GM19351 (cell line): ENCODE data around the gene ATG4A.

Experiments used
- ATAC-seq: cut with Tn5 transposase; IDR thresholded peaks from one replicate; pipeline ENCODE4 v1.9.1; 2021; ENCODE audit warnings: mild to moderate bottlenecking, moderate library complexity; ENCODE audit not compliant: unreplicated experiment

Gene ATG4A

DNA sequence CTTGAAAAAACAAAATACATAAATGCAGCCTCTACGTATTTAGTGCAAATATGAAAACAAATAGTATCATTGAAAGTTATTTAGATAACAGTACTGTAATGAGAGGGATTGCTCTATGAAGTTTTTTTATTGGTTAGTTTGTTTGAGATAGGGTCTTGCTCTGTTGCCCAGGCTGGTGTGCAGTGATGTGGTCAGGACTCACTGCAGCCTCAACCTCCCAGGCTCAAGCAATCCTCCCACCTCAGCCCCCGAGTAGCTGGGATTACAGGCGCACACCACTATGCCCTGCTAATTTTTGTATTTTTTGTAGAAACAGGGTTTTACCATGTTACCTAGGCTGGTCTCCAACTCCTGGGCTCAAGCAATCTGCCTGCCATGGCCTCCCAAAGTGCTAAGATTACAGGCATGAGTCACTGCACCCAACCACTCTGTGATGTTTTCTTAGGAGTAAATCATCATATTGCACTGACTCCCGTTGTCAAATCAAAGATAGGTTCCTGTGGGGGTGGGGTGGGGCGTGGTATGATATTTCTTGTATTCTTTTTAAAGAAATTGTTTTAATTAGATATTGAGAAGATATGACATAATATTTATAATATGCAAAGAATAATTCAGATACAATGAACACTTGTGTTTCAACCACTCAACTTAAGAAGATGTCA, 75.8 kb downstream of the ATG4A start:
- ATAC-seq = no peak

DNA sequence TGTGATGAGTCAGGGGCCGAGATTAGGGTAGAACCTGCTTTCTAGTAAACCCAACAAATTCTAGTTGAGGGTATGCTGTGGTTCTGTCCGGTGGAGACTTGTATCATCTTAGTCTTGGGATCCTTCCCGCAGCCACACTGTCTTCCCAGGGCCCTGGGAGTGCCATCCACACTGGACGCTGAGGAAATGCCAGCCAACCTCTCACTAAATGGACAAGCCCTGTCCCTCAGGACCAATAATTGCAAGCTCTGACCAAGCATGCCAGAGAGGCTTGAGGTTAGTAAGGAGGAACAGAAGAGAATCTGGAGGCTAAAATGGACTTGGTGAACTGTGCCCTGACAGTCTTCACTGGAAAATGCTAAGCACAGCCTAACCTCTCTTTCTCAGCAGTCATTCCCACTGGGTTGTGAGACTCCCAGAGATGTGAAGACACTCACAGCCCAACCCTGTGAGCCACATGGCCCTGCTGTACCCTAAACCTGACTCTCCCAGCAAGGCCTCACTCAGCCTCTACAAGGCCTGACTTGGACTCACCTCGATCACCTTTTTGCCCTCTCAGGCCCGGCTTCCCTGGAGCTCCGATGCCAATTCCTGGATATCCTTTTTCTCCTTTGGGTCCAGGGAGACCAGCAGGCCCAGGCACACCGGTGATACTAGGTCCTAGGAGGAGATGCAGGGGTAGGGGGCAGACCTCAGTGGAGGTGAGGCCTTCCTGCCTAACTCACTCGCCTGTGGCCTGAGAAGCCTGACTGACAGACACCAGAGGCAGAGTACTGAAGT, 77.6 kb downstream of the ATG4A start:
- ATAC-seq = no peak

DNA sequence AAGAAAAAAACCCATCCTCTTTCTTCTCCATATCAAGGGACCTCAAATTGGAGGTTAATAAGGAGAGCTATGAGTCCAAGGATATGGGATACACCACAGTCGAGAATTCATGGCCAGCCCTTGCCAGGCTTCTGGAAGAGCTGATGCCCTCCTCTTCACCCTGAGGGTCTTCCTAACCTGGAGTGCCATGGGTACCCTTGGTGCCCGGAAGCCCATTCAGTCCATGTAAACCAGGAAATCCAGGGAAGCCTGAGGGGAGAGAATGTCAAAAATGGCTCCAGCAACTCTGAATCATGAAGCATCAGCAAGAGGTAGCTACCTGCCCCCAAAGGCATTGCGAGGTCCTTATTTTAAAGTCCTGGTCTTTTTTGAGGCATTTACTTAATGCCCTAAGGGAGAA, 78.2 kb downstream of the ATG4A start:
- no peak for ATAC-seq

DNA sequence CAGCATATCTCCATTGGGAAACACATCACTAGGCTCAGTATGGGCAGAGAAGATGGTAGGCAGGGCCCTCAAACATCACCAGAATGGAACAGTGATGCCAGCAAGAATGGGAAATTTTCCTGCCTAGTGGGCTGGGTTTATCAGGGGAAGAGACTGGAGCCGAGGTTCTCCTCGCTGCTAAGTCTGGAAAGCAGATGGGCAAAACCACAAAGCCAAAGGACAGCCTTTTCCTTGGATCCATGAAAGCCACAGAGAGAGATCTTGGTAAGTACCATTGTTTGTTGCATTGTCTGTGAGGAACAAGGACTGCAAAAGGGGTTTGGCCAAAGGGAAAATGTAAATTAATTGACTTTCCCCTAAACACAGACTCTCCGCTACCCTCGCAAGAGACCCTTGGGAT, 80.1 kb downstream of the ATG4A start:
- ATAC-seq = no peak

DNA sequence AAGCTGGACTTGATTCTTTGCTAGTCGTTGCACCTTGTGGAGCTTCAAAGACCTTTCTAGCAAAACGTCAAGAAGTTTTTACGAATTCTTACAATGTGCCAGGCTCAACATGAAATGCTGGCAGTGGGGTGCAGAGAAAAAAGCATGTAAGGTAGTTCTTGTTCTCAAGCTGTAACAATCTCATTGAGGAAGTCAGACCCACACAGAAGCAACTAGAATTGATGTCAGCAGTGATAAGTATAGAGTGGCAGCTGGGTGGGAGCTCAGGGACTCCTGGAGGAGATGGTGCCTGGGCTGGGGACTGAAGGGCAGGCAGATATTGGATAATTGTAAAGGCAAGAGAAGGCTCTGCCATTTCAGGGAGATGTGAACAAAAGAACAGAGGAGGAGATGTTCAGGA, 82.3 kb downstream of the ATG4A start:
- no peak for ATAC-seq

DNA sequence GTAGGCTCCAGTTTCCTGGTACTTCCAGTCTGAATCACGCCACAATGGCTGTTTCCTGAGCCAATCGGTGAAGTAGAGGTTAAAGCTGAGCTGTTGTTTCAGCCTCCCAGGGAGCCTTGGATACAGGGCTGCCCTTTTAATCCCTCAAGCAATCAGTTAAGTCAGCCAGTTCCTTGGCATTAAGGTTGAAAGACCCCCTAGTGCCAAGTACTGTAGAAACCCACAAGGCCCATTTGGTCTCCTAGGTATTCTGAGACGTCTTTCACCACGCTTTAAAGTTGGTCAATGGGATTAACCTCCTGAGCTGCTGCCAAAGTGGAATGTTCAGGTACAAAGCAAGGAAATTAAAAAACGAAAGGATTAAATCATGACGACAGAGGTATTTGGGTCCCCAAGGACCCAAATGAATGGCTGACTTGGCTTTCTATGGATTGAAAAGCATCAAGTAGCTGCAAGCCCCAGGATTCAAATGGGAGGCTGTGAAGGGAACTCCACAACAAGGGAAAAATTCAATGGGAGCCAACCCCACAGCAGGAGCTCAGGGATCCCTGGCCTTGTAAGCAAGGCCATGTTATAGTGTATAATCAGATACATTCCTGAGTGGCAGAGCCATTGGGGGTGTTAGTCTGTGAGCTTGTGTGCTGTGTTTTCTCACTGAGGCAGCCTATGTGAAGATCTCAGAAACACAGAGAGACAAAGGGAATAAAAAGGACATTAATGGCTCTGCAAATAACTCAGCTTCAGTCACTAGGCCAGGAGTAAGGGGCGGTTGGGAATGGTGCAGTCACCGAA, 86.0 kb downstream of the ATG4A start:
- ATAC-seq = no peak

DNA sequence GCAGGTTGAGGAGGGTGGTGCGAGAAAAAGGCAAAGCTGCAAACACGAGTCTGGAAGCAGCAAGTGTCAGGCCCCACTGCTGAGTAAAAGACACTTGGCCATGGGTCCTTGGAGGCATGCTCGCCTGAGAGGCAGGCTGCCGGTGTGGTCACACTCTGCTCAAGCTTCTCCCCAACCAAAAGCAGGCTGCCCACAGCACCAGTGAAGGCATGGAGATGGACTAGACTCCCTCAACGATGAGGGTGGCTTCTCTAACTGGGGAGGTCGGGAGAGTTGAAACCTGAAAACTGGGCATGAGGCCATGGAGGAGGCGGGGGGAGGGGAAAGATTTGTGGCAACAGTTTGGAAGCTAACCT, 86.5 kb downstream of the ATG4A start:
- ATAC-seq = no peak

DNA sequence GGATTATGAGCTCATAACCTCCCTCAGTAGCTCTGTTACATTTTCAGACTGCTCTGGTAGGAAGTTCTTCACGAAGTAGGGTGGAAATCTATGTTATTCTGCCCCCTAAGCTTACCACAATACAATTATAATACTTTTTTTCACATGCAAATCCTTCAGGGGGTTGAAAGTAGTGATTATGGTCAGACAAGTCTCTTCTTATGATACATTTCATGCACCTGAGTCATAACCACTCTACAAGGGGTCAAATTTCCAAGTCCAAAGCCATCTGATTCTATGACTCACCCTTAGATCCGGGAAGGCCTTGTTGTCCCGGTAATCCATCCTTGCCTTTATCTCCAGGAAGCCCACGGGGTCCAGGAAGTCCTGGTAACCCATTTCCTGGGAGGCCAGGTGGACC, 95.2 kb downstream of the ATG4A start:
- ATAC-seq = no peak

DNA sequence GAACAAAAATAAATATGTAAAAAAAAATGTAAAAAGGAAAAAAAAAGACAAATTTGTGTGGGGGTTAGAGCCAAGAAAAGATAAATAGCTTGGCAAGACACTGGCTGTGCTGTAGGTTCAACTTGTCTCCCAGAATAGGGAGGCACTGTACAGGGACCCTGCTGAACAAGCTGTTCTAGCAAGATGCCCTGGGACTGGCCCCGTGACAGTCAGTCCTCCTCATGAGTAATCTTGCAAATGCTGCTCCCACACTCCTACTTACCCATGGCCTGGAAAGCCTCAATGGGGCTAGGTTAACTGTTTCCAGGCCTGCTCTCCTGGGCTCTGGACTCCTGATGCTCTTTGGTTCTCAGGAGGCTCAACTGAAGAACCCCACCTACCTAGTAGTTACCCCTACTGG, 106.8 kb downstream of the ATG4A start:
- ATAC-seq = no peak

DNA sequence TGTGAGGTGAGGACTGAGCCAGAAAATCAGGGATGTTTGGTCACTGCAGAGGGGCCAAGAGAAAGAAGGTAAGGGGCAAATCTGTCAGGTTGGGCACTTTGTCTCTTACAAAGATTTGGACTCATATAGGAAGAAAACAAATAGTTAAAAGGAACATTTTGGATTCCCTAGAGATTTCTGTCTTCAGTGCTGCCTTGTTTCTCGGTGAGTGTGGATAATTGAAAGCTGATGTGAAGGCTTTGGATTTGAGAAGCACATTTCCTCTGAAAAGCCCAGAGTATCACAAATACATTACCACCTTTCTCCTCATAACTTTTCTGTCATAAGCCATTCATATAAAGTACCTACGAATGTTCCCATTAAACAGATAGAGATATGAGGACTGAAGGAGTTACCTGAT, 107.5 kb downstream of the ATG4A start:
- no peak for ATAC-seq

DNA sequence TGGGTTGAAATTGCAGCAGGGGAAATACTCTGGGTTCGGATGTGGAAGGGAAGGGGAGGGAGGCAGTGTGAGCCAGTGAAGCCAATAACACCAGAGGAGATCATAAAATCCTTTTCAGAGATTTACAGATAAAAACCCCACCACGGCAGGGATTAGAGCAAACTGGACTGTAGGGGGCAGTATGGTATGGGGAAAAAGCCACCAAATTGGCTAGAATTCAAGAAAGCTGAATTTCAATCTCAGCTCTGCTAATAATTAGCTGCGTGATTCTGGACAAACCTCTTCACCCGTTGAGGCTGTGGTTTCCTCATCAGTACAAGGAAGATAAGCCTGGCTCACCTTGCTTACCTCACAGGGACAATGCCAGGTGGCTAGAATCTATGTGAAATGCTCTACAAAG, 108.1 kb downstream of the ATG4A start:
- peak; percentile 54 for ATAC-seq

DNA sequence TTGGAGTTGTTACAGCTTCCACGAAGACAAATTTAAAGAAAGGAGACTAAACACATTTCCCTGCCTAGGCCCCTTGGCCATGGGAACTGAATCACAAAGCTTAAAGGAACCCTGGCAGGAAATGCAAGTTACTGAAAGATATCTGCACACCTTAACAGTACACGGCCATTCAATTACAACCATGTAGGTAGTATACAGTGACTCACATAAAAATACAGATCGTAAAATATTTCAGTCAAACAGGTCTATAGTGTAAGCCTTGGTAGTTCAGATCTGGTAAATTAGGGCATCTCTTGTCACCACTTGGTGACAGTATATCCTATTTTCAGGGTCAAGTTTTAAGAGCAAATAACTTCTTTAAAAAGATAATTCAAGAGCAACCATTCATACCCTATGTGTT, 112.0 kb downstream of the ATG4A start:
- ATAC-seq = no peak
